GM19395 (cell line): Measurements from ENCODE around the gene FGF14.

Source experiments
- ATAC-seq: cut with Tn5 transposase; IDR thresholded peaks from one replicate; pipeline ENCODE4 v1.9.1; 2021; ENCODE audit warnings: mild to moderate bottlenecking, moderate library complexity; ENCODE audit not compliant: unreplicated experiment

FGF14 gene

DNA sequence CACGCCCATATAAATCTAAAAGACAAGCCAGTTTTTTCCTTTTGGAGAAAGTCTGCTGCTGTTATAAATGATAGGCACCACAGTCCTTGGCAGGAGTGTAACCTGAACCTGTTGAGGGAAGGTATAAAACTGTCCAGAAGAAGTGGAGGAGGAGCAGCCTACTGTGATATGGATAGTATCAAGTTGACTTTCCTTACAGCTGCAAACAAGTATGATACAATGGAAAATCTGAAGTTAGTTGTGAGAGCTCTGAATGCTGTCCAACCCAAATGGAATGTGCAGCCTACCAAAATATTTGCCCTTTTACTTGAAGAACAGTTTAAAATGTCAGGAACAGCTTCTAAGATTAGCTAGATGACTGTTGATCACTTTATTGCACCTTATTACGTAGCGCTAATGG lies 399.6 kb downstream of the FGF14 start:
- ATAC-seq, result no peak

DNA sequence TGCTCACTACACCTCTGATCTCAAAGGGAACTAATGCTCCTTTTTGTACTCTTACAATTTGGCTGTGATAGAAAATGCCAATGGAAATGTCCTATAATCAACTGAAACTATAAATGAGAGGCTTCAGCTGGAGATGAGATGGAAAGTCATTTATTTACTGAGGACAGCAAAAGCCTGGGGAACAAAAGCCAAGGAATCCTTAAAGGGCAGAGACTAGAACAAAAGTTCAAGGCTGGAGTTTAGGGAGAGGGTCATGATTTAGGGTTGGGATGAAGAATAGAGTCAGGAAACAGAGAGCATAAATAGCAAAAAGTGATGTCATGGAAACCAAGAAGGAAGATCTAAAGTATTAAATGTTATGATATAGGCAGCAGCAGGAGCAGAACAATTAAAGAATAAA lies 401.1 kb downstream of the FGF14 start:
- ATAC-seq, result no peak

DNA sequence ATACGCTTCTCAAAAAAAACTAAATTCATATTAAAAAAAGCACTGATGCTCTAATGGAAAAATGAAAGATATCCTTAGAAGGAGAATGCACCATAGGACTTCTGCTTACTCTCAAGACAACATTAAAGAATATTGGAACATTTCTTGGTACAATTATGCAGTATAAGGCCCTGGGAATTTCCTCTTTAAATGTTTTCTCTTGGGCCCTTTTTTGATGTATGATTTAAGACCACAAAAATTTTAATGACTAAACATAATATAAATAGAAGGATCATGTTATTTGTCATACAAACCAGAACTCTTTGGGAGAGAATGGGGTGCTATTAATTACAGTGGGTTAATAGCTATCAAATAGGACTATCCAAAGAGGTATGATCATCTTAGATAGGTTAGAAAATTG lies 403.7 kb downstream of the FGF14 start:
- ATAC-seq, result no peak

DNA sequence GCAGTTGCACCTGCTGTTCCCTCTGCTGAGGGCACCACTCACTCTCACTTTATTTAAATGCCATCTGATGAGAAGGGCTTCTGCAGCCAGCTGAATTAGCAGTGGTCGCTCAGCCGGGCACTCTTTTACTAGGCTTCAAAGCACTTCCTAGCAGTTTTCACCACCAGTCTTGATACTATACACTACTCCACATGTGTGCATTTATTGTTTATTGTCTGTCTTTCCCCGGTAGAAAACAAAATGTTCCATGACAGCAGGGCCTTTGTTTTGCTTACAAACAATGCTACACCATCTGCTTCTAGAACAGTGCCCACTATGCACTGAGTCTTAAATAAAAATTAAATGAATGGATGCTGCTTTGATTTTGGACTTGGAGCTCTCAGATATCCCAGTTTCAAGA lies 404.9 kb downstream of the FGF14 start:
- ATAC-seq, result no peak

DNA sequence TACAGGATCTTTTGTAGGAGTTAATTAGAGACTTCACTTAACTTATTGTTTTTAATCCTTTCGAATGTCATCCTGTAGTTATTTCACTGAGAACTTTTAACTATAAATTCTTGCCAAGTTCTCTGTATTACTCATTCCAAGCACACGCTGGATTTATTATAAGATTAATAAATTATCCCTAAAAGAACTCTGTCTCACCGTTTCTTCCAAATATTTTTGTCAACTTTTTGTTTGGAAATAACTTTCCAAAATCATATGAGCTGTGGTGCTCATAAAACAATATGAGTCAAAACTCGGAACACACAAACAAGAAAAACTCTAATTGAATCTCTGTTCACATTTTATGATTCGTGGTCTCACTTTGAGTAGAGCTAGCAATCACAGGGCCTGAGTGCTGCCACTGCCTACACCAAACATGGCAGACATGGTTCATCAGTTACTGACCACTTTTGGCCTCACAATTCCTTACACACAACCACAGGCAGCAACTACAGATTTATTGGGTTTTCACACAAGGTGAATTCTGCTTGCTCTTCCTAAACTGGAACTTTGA lies 412.0 kb downstream of the FGF14 start:
- no peak for ATAC-seq

DNA sequence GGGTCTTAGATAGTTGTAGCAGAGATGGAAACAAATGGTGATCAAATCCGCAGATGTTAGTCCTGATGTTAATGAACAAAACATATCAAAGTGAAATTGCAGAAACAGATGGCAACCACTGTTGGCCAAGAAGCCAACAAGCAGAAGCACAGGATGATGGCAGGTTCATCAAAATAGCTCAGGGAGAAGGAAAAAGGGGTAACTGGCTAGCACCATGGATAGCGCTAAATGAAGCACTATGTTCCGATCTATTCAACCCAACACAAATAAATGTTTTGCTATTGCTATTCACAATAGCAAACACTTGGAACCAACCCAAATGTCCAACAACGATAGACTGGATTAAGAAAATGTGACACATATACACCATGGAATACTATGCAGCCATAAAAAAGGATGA lies 413.7 kb downstream of the FGF14 start:
- ATAC-seq, result no peak

DNA sequence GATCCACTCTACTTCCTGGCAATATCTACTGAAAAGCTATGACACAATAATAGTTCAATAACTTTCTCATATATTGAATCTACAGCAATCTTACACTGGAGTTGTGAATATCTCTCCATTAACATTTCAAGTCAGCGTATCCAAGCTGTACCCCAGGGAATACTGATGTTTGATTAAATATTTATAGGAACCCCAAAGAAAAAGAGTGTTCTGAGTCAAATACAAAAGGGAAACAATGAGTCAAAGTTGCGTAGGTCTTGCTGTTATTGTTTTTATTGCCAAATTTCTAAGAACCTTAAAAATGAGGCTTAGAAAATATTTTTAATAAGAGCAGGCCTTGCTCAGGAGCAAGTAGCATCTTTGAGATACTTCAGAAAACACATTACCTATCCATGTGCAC lies 415.5 kb downstream of the FGF14 start:
- ATAC-seq, result no peak

DNA sequence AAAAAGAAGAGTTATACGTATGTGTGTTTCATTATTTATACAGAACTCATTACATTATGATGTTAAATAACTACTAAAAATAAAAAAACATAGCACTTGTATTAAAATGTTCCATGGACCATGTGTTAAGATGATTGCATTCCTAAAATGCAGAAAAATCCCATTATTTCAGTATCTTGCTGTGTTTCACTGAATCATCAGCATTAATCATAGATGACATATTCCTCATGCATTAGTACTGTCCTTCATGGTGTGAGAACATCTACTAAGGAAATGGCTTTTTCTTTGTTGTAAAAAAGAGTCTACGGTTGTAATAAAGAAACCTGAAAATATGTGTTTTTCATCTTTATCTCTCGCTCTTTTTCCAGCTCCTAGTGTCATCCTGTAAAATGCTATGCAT lies 416.5 kb downstream of the FGF14 start:
- no peak for ATAC-seq

DNA sequence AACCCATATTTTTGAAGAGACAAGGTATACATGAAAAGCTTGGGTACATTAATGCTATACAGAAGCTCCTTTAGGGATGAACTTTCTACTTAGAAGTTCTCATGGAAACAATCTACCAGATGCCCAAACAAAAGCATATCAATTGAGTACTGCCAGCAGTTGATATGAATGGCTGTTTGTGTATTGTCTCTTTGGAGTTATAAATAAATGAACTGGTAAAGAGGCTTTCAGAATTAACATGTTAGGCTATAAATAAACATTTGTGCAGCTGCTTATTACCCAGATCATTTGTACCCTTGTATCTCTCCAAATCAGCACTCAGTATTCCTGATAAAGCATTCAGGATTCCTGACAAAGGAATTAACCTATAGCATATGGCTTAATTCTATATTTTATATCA lies 418.9 kb downstream of the FGF14 start:
- no peak for ATAC-seq

DNA sequence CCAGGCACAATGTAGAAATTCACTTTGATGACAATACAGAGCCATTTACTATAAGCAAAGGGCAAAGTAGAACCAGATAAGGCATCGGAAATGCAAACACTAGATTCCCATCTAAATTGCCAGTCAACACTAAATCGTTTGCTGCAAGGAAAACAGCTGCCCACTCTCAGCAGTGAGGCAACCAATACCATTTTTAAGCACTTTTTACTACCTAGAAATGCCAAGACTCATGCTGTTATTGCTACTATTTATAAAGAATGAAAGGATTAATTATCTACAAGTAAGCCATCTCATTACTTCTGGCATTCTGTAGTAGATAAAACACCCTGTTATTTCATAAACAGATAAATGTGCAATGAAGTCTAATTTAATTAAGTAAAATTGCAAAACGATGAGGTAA lies 422.0 kb downstream of the FGF14 start:
- no peak for ATAC-seq

DNA sequence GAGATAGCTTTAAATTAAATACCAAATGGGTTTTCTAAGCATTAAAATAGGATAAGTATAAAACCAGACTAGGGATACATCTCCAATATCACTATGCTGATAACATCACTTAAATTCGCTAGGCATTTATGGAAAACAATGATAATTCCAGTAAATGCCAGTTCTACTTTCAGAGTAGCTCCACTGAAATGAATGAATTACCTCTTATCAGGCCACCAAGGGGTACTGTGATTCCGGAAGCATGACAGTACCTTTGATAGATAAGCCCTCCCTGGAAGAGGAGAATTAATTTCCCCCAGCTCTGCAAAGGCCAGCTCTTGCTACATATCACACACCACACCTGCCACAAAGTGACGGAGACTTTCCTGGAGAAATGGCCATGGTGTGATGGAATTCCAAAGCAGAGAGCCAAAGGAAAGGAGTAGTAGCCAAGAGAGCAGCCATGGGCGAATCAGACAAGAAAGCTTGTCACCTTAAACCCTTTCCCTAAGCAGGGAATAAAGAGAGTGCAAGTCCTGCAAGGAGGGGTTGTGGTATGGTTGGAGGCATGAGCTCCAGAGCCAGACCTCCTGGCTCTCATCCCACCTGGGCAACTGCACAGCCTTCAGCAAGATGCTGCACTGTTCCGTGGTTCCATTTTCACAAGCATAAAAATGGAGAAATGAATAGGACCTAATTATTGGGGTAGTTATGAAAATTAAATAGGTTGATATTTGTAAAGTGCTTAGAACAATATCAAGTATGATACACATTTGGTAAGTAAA lies 423.1 kb downstream of the FGF14 start:
- no peak for ATAC-seq

DNA sequence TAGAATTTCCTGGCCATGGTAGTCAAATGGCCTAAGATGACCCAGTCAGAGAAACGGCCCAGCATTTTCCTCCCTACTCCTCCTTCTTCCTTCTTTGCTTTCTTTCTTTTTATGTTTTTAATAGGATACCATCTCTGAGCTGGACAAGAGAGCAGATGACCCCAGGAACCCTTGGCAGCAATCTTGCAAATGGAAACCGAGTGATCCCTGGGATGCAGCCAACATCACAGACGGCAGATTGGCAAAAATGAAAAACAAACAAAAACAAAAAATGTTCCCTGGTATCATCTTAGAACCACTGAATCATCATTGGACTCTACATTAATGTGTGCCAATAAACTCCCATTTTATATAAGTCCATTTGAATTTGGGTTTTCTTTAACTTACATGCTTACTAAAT lies 424.4 kb downstream of the FGF14 start:
- no peak for ATAC-seq

DNA sequence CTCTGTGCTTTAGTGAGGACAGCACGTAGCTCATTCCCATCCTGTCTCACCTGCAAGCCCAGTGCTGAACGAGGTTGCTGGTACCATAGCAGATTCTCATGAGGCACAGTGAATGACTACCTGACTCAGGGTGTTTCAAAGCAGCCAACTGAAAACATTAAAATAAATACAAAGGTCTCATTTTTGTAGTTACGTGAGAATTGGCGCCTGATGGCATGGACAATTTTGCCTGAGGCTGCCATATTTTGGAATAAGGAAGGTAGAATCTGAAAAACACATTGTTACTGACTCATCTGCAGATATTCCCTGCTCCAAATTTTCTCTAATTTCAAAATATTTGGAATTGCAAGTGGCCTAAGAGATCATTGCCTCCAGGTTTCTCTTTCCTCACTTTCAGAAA lies 429.7 kb downstream of the FGF14 start:
- ATAC-seq, result no peak

DNA sequence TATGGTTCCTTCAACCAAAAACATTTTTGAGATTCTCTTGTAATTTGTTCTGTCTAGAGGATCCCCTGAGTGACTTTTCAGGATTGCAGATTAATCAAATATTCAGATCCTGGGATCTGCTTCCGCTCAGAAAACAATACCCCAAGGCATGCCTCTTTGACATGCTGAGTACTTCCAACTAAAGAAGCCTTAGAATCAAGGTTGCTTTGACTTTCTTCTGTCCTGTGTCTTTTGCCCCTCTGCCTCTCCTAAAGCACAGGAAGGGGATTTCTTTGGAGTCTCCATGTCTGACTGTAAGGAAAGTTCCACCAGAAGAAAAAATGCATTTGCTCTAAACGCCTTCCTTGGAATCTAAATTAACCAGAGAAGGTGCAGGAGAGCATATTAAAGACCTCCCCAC lies 431.5 kb downstream of the FGF14 start:
- ATAC-seq, result no peak

DNA sequence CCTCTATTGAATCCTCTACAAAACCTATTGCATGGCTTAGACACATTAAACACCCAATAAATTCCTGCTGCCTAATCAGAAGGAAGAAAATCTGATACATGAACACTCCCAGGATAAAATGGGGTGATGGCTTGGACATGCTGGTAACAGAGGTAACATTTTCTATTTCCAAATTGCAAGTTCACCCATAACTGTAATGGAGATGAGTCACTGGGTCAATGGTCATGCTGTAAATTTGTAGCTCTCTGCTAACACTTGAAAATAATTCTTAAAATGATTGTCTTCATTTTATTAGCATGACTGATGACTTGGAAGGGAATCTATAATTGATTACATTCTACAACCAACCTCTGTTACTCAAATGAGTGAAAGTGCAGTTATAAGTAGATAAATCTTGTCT lies 434.1 kb downstream of the FGF14 start:
- no peak for ATAC-seq

DNA sequence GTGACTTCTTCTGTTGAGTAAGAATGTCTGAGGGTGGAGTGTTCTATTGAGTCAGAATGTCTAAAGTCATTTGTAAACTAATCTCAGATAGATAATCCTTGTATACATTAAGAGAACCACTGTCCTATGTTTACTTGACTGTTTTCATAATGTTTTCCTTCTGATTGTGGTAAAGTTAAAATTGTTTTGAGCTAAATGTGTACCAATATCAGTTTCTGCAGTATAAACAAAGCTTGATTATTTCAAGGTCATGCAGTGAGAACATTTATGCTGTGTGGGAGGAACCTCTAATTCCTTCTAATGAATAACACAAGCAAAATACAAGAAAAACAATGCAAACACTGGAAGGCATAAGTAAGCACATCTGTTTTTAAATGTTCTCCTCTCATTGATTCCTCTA lies 434.6 kb downstream of the FGF14 start:
- no peak for ATAC-seq

DNA sequence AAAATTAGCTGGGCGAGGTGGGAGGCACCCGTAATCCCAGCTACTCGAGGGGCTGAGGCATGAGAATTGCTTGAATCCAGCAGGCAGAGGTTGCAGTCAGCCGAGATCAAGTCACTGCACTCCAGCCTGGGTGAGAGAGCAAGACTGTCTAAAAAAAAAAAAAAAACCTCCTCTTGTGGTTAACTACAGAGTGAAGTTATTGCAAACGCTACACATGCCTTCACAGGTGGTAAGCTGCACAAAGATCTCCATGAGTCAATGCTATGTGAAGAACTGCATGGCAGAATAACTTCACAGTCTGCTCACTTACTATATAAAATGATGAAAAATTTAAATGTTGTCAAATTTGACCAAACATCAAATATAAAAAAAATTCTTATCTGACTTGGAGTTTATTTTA lies 436.8 kb downstream of the FGF14 start:
- no peak for ATAC-seq

DNA sequence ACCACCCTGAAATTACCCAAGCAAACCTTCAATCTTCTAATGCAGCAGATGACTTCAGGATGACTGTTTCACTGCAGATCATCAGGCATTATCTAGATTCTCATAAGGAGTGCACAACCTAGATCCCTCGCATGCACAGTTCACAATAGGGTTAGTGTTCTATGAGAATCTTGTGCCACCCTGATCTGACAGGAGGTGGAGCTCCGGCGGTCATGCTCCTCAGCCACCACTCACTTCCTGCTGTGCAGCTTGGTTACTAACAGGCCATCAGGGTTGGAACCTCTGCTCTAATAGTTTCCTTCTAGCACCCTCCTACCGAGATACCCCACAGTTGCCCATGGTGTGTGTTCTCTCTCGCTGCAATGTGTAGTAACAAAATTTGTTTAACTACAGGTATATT lies 442.8 kb downstream of the FGF14 start:
- no peak for ATAC-seq

DNA sequence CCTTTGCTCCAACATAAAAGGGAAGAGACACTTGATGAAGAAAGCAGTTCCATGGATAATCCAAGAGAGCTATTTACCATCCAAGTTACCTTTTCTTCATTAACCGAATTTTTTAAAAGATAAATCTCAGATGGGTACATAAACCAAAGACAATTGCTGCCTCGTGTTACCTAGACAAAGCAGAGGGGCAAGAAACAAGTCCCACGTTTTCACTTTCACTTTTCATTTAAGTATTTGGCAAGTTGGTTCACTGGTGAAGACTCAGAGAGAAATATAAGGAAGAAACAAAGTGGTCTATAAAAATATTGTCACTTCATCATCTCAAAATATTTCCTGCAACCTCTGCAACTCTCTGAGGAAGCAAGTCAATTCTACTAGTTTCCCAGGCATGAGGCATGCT lies 446.1 kb downstream of the FGF14 start:
- ATAC-seq, result no peak

DNA sequence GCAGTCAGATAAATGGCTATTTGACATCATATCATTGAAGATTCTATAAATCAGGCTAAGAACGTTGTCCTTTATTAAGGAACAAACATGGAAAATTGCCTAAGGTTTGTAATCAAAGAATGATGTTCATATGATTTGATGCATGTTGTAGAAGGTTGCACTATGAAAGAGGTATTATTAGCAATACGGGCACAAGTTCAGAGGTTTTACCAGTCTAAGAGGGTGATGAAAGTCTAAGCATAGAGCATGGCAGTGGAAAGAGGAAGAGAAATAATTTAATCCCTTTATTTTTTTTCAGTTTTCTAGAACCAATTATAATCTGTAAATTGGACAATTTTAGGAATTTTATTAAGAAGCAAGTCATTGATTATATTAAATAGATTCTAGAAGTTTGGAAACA lies 450.7 kb downstream of the FGF14 start:
- ATAC-seq, result no peak

DNA sequence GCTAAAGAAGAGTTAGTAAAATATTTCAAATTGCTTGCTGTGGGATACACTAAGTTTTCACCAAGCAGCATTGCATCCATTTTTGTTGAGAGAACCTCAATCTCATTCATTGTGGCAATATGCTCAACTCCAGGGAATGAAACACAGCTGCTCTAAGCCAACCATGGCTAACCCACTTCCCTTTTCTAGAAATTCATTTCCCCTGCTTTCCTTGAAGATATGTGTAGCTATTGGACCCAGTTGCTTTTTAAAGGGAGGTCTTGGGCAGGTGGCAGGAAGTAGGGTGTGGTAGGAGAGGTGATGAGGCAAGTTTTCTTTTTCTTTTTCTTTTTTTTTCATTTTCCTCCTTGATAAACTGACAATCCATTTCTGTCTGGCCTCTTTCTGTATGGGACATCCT lies 452.2 kb downstream of the FGF14 start:
- no peak for ATAC-seq

DNA sequence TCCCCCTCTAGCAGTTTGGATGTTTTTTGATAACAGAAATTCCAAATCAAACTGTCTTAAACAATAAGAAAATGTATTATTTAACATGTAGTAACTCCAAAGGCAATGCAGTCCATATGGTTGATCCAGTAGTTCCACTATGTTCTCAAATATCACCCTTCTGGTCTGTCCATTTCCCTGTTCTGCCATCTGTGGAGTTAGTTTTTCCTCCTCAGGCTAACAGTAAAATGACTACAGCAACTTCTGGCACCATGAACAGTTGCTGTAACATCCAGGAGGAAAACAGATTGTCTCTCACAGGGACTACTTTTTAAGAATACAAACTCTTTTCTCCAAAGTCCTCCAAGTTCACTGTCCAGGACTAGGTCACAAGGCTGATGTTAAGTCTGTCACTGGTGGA lies 455.4 kb downstream of the FGF14 start:
- ATAC-seq, result no peak

DNA sequence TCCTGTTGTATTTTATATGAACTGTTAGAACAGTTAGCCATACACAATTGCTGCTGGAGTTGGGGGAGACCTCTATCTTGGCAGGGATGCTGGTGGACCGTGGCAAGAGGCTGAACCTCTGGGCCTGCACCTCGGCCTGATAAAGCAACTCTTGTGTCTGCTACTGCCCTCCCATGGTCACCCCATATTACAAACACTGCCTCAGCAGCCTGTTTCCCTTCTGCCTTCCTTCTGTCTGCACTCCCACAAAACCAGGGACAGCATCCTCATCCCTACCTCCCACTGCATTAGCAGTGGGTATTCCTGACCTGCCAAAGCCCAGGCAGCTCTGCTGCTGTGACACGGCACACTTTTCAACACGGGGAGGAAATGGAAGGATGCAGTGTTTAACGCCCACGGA lies 456.4 kb downstream of the FGF14 start:
- ATAC-seq, result no peak
